Caco-2 (cell line): ENCODE data around the gene C15orf39. TPM values are rescaled to one million over a fixed set of nuclear protein-coding genes. Genes with fewer than 3 reads are reported as not detected.
"Not testable (repeated sequence)": the region's sequence is repeated elsewhere in the genome, so short reads cannot be mapped to it uniquely, and the experiment has no call there.

Experiments
- BruUV-seq: library from RNA; stranded (reverse); fragments of 400-500 nt; replicated peaks from 2 replicates; lab custom pipeline; 2021; lab: Mats Ljungman, UMichigan
- CTCF ChIA-PET: fragments of 300-600 bp; sonication (Branson Sonifier 250); formaldehyde crosslinking; loops from one replicate; lab custom pipeline; 2022; ENCODE audit warnings: antibody characterized with exemption; lab: Charles Lee
- POLR2A ChIA-PET: fragments of 300-600 bp; sonication (Branson Sonifier 250); formaldehyde crosslinking; loops from one replicate; lab custom pipeline; 2022; ENCODE audit warnings: antibody characterized with exemption; lab: Charles Lee
- DNase-seq, 2 experiments: peaks; one replicate each; pipeline versions ENCODE4 v3.0.0 to v3.0.0-alpha.2; 2020 to 2022
- H3K27me3 ChIP-seq: replicated peaks from 2 replicates; pipeline ENCODE4 v1.6.0; 2011; ENCODE audit warnings: low read length; ENCODE audit not compliant: control insufficient read depth, insufficient read depth
- H3K36me3 ChIP-seq: 2 replicates; pipeline ENCODE4 v1.5.1; 2011; ENCODE audit warnings: low read length; ENCODE audit not compliant: control insufficient read depth, insufficient read depth
- H3K4me1 ChIP-seq: fragments of 250-450 bp; sonication (Bioruptor Pico); 2 replicates; pipeline ENCODE4 v1.5.1; 2020; ENCODE audit warnings: mild to moderate bottlenecking
- H3K4me3 ChIP-seq: 2 replicates; pipeline ENCODE4 v1.5.1; 2011; ENCODE audit warnings: low read depth, mild to moderate bottlenecking, control low read depth, low read length
- H3K9me3 ChIP-seq: fragments of 250-450 bp; sonication (Bioruptor Pico); 2 replicates; pipeline ENCODE4 v1.5.1; 2020; ENCODE audit warnings: mild to moderate bottlenecking, moderate library complexity
- H3K27ac Mint-ChIP-seq: one replicate; pipeline ENCODE4 v1.8.0; 2022; ENCODE audit warnings: mixed read lengths; ENCODE audit not compliant: unreplicated experiment
- H3K27me3 Mint-ChIP-seq: one replicate; pipeline ENCODE4 v1.8.0; 2022; ENCODE audit warnings: mixed read lengths; ENCODE audit not compliant: insufficient read depth, unreplicated experiment
- H3K36me3 Mint-ChIP-seq: one replicate; pipeline ENCODE4 v1.8.0; 2022; ENCODE audit warnings: mild to moderate bottlenecking, mixed read lengths; ENCODE audit not compliant: insufficient read depth, unreplicated experiment
- H3K4me1 Mint-ChIP-seq: one replicate; pipeline ENCODE4 v1.8.0; 2022; ENCODE audit warnings: low read depth, mixed read lengths; ENCODE audit not compliant: unreplicated experiment
- H3K4me3 Mint-ChIP-seq: one replicate; pipeline ENCODE4 v1.8.0; 2022; ENCODE audit warnings: mild to moderate bottlenecking, moderate library complexity, mixed read lengths; ENCODE audit not compliant: unreplicated experiment
- H3K9me3 Mint-ChIP-seq: one replicate; pipeline ENCODE4 v1.8.0; 2022; ENCODE audit warnings: mixed read lengths; ENCODE audit not compliant: unreplicated experiment
- CTCF ChIP-seq, 2 experiments: fragments of 200-600 bp in 1 of 2; IDR thresholded peaks; 1 replicate in 1 of 2; 2 replicates in 1 of 2; pipeline versions ENCODE4 v1.5.1 to v1.8.0; 2011 to 2022; ENCODE audit warnings: antibody characterized with exemption in 1 of 2, control low read depth in 1 of 2, inconsistent platforms in 1 of 2, low read depth in 1 of 2, low read length in 1 of 2, mild to moderate bottlenecking in 1 of 2, moderate library complexity in 1 of 2; ENCODE audit not compliant: insufficient read depth in 1 of 2, severe bottlenecking in 1 of 2, unreplicated experiment in 1 of 2
- intact Hi-C: fragments of 100-400 bp; cut with micrococcal nuclease; formaldehyde crosslinking; loops from one replicate; pipeline ENCODE4 v1.10.0; 2022; ENCODE audit not compliant: unreplicated experiment
- total RNA-seq: library from RNA; stranded (reverse); gene quantifications from 2 replicates; pipeline ENCODE4 v1.2.3, GENCODE V29; 2022

The C15orf39 gene
- total RNA-seq, 1 experiment from 2014 or later, result 48.2 TPM

- ChIA-PET CTCF (no interaction called here), POLR2A (no interaction called here)
- H3K4me1 ChIP-seq, result no peaks in the 10 kb centered on the region
- no peaks in the 10 kb centered on the region for H3K27me3 ChIP-seq
- Mint-ChIP-seq H3K36me3 (peaks cover 6% of the 10 kb centered on the region), H3K9me3 (no peaks in the 10 kb centered on the region), H3K4me1 (no peaks in the 10 kb centered on the region), H3K27ac (no peak overlapping the region), H3K4me3 (no peak overlapping the region), H3K27me3 (no peaks in the 10 kb centered on the region)
- no peak for TF ChIP-seq CTCF (IDR thresholded peaks at IDR 0.05; ENCODE audit: insufficient read depth in 1 of 2, low read depth in 1 of 2, low read length in 1 of 2, severe bottlenecking in 1 of 2, unreplicated experiment in 1 of 2)
- BruUV-seq, result no TSS peak
- no peak overlapping the region for H3K4me3 ChIP-seq
- no peaks in the 10 kb centered on the region for H3K36me3 ChIP-seq
- no peak for DNase-seq
- intact Hi-C loops, result no loop called here
- H3K9me3 ChIP-seq, result no peaks in the 10 kb centered on the region
Observed at GRCh38 chr15:75224281-75224680, 22.6 kb downstream of the C15orf39 start.

- H3K36me3 ChIP-seq, H3K27me3 Mint-ChIP-seq, BruUV-seq, H3K9me3 ChIP-seq, H3K4me1 Mint-ChIP-seq, H3K36me3 Mint-ChIP-seq, POLR2A ChIA-PET, H3K27ac Mint-ChIP-seq, CTCF ChIA-PET, H3K4me3 ChIP-seq, H3K4me1 ChIP-seq, intact Hi-C loops, H3K4me3 Mint-ChIP-seq, H3K9me3 Mint-ChIP-seq, H3K27me3 ChIP-seq: not testable (repeated sequence)
- DNase-seq, result peak in 1 of 2 experiments; percentile 19
Observed at GRCh38 chr15:75225102-75225836, 23.6 kb downstream of the C15orf39 start.

DNA sequence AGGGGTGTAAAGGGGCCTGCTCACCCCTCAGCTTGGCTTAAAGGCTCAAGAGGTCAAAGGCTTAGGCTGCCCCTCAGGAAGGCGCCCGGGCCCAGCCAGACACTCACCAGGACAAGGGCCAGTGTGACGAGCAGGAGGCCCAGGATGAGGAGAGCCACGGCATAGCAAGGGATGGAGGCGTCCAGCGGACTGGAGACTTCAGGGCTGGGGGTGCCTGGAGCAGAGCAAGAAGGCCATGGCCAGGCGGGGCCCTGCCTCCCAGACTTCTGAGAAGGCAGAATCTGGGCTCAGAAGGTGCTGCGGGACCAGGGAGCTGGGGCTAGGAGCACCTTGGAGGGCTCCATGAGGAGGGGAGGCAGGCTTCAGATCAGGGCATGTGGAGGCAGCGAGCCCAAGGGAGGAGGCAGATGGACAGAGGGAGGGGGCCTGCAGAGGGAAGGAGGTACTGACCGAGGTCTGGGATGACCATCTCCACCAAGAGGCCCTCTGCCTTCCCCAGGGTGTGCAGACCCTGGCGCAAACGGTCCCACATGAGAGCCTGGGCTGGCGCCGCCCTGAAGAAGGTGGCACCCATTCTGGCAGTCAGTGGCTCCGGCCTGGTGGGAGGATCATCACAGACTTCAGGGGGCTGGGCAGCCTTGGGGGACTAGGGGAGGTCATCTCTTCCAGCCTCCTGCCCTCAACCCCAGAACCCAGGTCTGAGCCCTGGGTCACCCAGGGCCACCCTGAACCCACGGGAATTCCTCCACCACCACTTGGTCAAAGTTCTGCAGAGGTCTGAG lies 24.5 kb downstream of the C15orf39 start:
- H3K27me3 ChIP-seq, result no peaks in the 10 kb centered on the region
- intact Hi-C loops, result no loop called here

DNA sequence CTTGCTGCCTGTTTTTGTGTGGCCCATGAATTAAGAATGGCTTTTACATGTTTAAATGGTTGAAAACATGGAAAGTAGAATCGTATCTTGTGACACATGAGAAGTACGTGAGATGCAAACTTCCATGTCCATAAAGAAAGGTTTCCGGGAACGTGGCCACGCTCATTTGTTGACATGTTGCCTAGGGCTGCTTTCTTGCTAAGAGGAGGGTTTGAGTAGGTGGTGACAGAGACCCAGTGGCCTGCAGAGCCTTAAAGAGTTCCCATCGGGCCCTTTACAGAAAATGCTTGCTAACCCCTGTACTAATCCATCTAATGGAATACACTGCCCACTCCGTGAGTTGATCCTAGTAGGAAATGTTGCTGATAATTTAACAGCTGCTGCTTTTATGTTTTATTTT lies 25.4 kb downstream of the C15orf39 start:
- H3K27me3 Mint-ChIP-seq, H3K36me3 Mint-ChIP-seq, H3K4me3 Mint-ChIP-seq, H3K4me3 ChIP-seq, H3K9me3 Mint-ChIP-seq, DNase-seq, intact Hi-C loops, H3K9me3 ChIP-seq, BruUV-seq, H3K27ac Mint-ChIP-seq, POLR2A ChIA-PET, H3K4me1 ChIP-seq, H3K36me3 ChIP-seq, H3K27me3 ChIP-seq, H3K4me1 Mint-ChIP-seq: not testable (repeated sequence)
- CTCF ChIA-PET, result interaction anchor here (0.6 kb wide), 1 partner anchor 388 kb away, joined by 4 read pairs; no protein-coding TSS in a partner anchor

More for the DNA sequence above, 24.5 kb downstream of the C15orf39 start:
- peak in 1 of 2 experiments; percentile 19 for DNase-seq
- H3K36me3 ChIP-seq, result no peaks in the 10 kb centered on the region
- no peak overlapping the region for H3K27ac Mint-ChIP-seq
- H3K9me3 Mint-ChIP-seq, result no peaks in the 10 kb centered on the region
- H3K36me3 Mint-ChIP-seq, result peaks cover 6% of the 10 kb centered on the region
- H3K4me3 ChIP-seq, result no peak overlapping the region
- no peaks in the 10 kb centered on the region for H3K4me1 Mint-ChIP-seq
- TF ChIP-seq CTCF (IDR thresholded peaks at IDR 0.05; ENCODE audit: insufficient read depth in 1 of 2, low read depth in 1 of 2, low read length in 1 of 2, severe bottlenecking in 1 of 2, unreplicated experiment in 1 of 2), result no peak
- 0 out of 2 replicates have a peak, but pooled peaks cover 5% of the 10 kb centered on the region for H3K4me1 ChIP-seq
- H3K27me3 Mint-ChIP-seq, result no peaks in the 10 kb centered on the region
- POLR2A ChIA-PET, result no interaction called here
- CTCF ChIA-PET, result no interaction called here
- no TSS peak for BruUV-seq
- H3K4me3 Mint-ChIP-seq, result no peak overlapping the region
- H3K9me3 ChIP-seq, result no peaks in the 10 kb centered on the region
